Transverse colon (tissue), 4 donors: ENCODE data around the gene ZDHHC11. TPM values are rescaled to one million over a fixed set of nuclear protein-coding genes. Genes with fewer than 3 reads are reported as not detected.
A peak's percentile ranks its signal among the peaks of the same experiment; 100 is the strongest.

Experiments used
- DNase-seq: peaks from one replicate; pipeline ENCODE4 v3.0.0-alpha.2; 2019
- H3K27ac ChIP-seq, 4 donors: fragments of 200-600 bp; sonication (generic); 2 replicates each; pipeline ENCODE4 v1.5.1; 2016 to 2018; ENCODE audit warnings: inconsistent platforms in 4 of 4
- H3K27me3 ChIP-seq: fragments of 200-600 bp; sonication (generic); 2 replicates; pipeline ENCODE4 v1.5.1; 2017; ENCODE audit warnings: inconsistent platforms
- H3K36me3 ChIP-seq, 4 donors: fragments of 200-600 bp; sonication (generic); 2 replicates each; pipeline ENCODE4 v1.5.1; 2017 to 2019; ENCODE audit warnings: inconsistent platforms in 4 of 4
- H3K4me1 ChIP-seq, 4 donors: fragments of 200-600 bp; sonication (generic); 2 replicates each; pipeline ENCODE4 v1.5.1; 2017 to 2020; ENCODE audit warnings: inconsistent platforms in 4 of 4
- H3K4me3 ChIP-seq, 4 donors: fragments of 200-600 bp; sonication (generic); 1 replicate in 1 of 4; 2 replicates in 3 of 4; pipeline versions ENCODE4 v1.5.1 to v1.6.1; 2017 to 2019; ENCODE audit warnings: inconsistent platforms in 4 of 4
- H3K9me3 ChIP-seq, 2 donors: fragments of 200-600 bp; sonication (generic); 2 replicates each; pipeline ENCODE4 v1.5.1; 2017 to 2019; ENCODE audit warnings: inconsistent platforms in 2 of 2
- EP300 ChIP-seq: sonication (generic); formaldehyde crosslinking; IDR thresholded peaks from one replicate; pipeline ENCODE4 v1.6.1; 2017; ENCODE audit warnings: antibody characterized with exemption, low read depth
- POLR2A ChIP-seq: fragments of 450-650 bp; IDR thresholded peaks from one replicate; pipeline ENCODE4 v1.6.1; 2016; ENCODE audit warnings: antibody characterized with exemption, mild to moderate bottlenecking, moderate library complexity
- POLR2AphosphoS5 ChIP-seq, 3 donors: sonication (generic); formaldehyde crosslinking; IDR thresholded peaks; one replicate each; pipeline ENCODE4 v1.6.1; 2016; ENCODE audit warnings: antibody characterized with exemption in 3 of 3
- WGBS, 2 donors: methylation state at CpG; one replicate each; pipeline ENCODE4 v1.1.5; 2018; ENCODE audit warnings: low coverage in 1 of 2; 5-methylcytosine and 5-hydroxymethylcytosine counted together
- in situ Hi-C, 4 donors: fragments of 200-750 bp; cut with MboI; loops; one replicate each; pipeline versions ENCODE4 v1.15.0 to v1.15.1; 2017; ENCODE audit warnings: low sequenced_read_pairs in 3 of 4, low pct_ligation_motif_present in 1 of 4, low pct_unique_long_range_greater_than_20kb in 1 of 4
- intact Hi-C: fragments of 100-400 bp; cut with DNase I; formaldehyde crosslinking; loops from one replicate; pipeline ENCODE4 v1.15.1; 2023; ENCODE audit warnings: low total_unique reads
- total RNA-seq, 4 donors: library from RNA; depleted of rRNA; stranded (reverse); fragments of >200 nt; gene quantifications; one replicate each; pipeline ENCODE4 v1.1.0, GENCODE V29; 2016
- TF ChIP-seq, protein P1 (sequence below), 5 experiments: fragments of 200-600 bp in 3 of 5; fragments of 450-650 bp in 2 of 5; sonication (generic) in 3 of 5; IDR thresholded peaks; 1 replicate in 2 of 5; 2 replicates in 3 of 5; pipeline ENCODE4 v1.5.1; 2016 to 2017; ENCODE audit warnings: antibody characterized with exemption in 5 of 5, inconsistent platforms in 3 of 5, mild to moderate bottlenecking in 2 of 5, moderate library complexity in 1 of 5

The ZDHHC11 gene
- 10 to 100 TPM in 2 of 4 donors, 1 to 10 TPM in 2; 1.2 to 15.0 (median 10.6) TPM for total RNA-seq

GRCh38 chr5:850511-851006, at the start of gene ZDHHC11:
Gene ZDHHC11, minus strand, starts transcription at chr5:850986. Its CDS starts 384 bp downstream, at chr5:850602.
- intact Hi-C loops (no loop called here), in situ Hi-C loops (no loop called here)
- 48% methylated on average over 27 of the region's 27 CpGs; no CpG with 5 or more reads in 1 of the 2 donors for whole genome bisulfite sequencing, 2 donors
- TF ChIP-seq EP300 (no peak), POLR2A (no peak), POLR2AphosphoS5 (IDR thresholded peaks at IDR 0.05) (no peak)
- TF ChIP-seq, protein P1, sequence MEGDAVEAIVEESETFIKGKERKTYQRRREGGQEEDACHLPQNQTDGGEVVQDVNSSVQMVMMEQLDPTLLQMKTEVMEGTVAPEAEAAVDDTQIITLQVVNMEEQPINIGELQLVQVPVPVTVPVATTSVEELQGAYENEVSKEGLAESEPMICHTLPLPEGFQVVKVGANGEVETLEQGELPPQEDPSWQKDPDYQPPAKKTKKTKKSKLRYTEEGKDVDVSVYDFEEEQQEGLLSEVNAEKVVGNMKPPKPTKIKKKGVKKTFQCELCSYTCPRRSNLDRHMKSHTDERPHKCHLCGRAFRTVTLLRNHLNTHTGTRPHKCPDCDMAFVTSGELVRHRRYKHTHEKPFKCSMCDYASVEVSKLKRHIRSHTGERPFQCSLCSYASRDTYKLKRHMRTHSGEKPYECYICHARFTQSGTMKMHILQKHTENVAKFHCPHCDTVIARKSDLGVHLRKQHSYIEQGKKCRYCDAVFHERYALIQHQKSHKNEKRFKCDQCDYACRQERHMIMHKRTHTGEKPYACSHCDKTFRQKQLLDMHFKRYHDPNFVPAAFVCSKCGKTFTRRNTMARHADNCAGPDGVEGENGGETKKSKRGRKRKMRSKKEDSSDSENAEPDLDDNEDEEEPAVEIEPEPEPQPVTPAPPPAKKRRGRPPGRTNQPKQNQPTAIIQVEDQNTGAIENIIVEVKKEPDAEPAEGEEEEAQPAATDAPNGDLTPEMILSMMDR (IDR thresholded peaks at IDR 0.05) = no peak
- H3K4me3 ChIP-seq = no peak within 1 kb of the TSS
- H3K9me3 ChIP-seq = no peaks in the 10 kb centered on the region
- no peak within 1 kb of the TSS for H3K27ac ChIP-seq
- H3K4me1 ChIP-seq = peaks cover 0 to 8% (median 2%) of the 10 kb centered on the region in 4 donors
- no peaks in the 10 kb centered on the region for H3K36me3 ChIP-seq
- H3K27me3 ChIP-seq = peaks cover 31% of the 10 kb centered on the region
- no peak for DNase-seq

DNA sequence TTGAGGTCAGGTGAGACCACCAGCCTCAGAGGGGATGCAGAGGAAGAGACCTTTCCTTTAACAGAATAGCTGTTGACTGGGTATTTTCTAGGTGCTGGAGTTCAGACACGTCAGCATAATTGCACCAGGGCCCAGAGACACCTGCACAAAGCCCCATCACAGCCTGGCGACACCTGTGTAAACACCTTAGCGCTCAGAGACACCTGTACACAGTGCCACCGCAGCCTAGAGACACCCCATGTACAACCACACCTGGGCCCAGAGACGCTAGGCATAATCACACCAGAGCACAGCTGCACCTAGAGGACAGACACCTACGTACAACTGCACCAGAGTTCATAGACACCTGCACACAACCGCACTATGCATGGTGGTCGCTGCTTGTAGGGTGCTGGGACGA, 42.9 kb upstream of the ZDHHC11 start:
- no peak for DNase-seq
- H3K27me3 ChIP-seq = no peaks in the 10 kb centered on the region
- H3K4me1 ChIP-seq = peaks cover 7 to 27% (median 18%) of the 10 kb centered on the region in 4 donors
- 58% methylated on average over 9 of the region's 9 CpGs; no CpG with 5 or more reads in 1 of the 2 donors for WGBS, 2 donors
- H3K36me3 ChIP-seq = peaks cover 0 to 8% (median 1%) of the 10 kb centered on the region in 4 donors
- H3K9me3 ChIP-seq = no peaks in the 10 kb centered on the region
- H3K27ac ChIP-seq = no peak overlapping the region
- in situ Hi-C loops (no loop called here), intact Hi-C loops (no loop called here)
- H3K4me3 ChIP-seq = peak overlapping the region in 2 of 4 donors; percentile 67 to 79
- TF ChIP-seq, protein P1 (IDR thresholded peaks at IDR 0.05) = no peak
- TF ChIP-seq EP300 (no peak), POLR2AphosphoS5 (IDR thresholded peaks at IDR 0.05) (no peak), POLR2A (no peak)

GRCh38 chr5:893137-893506, 42.3 kb upstream of the ZDHHC11 start:
- TF ChIP-seq, protein P1 (IDR thresholded peaks at IDR 0.05) = no peak
- TF ChIP-seq POLR2AphosphoS5 (IDR thresholded peaks at IDR 0.05) (no peak), EP300 (no peak), POLR2A (no peak)
- Histone ChIP-seq H3K27me3 (no peaks in the 10 kb centered on the region), H3K4me3 (peak overlapping the region; percentile 45 to 79 (median 63)), H3K36me3 (peaks cover 0 to 14% (median 4%) of the 10 kb centered on the region in 4 donors), H3K4me1 (peaks cover 7 to 27% (median 18%) of the 10 kb centered on the region in 4 donors), H3K9me3 (no peaks in the 10 kb centered on the region), H3K27ac (peak overlapping the region in 2 of 4 donors; percentile 86 to 90)
- in situ Hi-C loops = no loop called here
- DNase-seq = no peak
- 0% methylated on average over 31 of the region's 31 CpGs; no CpG with 5 or more reads in 1 of the 2 donors for WGBS, 2 donors
- intact Hi-C loops = no loop called here

GRCh38 chr5:892394-893136, 41.8 kb upstream of the ZDHHC11 start, which contains the start of the genes BRD9 and TRIP13:
Gene BRD9, minus strand, starts transcription at chr5:892801. Its CDS starts 144 bp downstream, at chr5:892657.
Gene TRIP13, plus strand, starts transcription at chr5:892884. Its CDS starts 115 bp downstream, at chr5:892999.
- intact Hi-C loops (no loop called here), in situ Hi-C loops (no loop called here)
- no peaks in the 10 kb centered on the region for H3K27me3 ChIP-seq
- DNase-seq = peak; percentile 88
- peak within 1 kb of the TSS; percentile 86 to 90 (median 90) for H3K27ac ChIP-seq
- peaks cover 0 to 20% (median 7%) of the 10 kb centered on the region in 4 donors for H3K36me3 ChIP-seq
- H3K4me3 ChIP-seq = peak within 1 kb of the TSS; percentile 59 to 86 (median 73)
- WGBS, 2 donors = 0% methylated on average over 71 of the region's 91 CpGs; no CpG with 5 or more reads in 1 of the 2 donors
- peaks cover 7 to 27% (median 18%) of the 10 kb centered on the region in 4 donors for H3K4me1 ChIP-seq
- peak in 1 of 3 donors; percentile 58 for TF ChIP-seq POLR2AphosphoS5 (IDR thresholded peaks at IDR 0.05)
- TF ChIP-seq, protein P1 (IDR thresholded peaks at IDR 0.05) = no peak
- peak; percentile 24 for TF ChIP-seq POLR2A
- TF ChIP-seq EP300 = no peak
- H3K9me3 ChIP-seq = no peaks in the 10 kb centered on the region
